HG03025 (cell line): Measurements from ENCODE around the gene TXNDC11.
A peak's percentile ranks its signal among the peaks of the same experiment; 100 is the strongest.

ENCODE experiments used
- ATAC-seq: cut with Tn5 transposase; IDR thresholded peaks from one replicate; pipeline ENCODE4 v1.9.1; 2021; ENCODE audit warnings: mild to moderate bottlenecking, moderate library complexity; ENCODE audit not compliant: unreplicated experiment, low FRiP score

The TXNDC11 gene

DNA sequence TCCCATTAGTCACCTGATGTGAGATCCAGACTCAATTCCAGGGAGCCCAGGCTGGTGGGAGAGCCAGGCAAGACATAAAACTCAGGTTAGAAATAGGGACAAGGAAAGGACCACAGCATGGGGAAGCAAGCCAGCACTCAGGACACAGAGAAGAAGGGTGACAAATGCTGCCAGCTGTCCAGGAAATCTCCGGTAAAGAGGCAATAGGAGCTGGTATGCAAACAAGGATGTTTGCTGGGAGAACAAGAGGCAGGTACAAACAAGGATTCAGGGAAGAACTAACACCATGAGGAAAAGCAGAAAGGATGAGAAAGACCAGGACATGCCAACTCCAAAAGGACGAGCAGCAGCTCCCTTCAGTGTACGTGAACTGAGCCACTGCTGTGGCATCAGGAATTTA lies 10.2 kb upstream of the TXNDC11 start:
- ATAC-seq: no peak

- no peak for ATAC-seq
Measured at GRCh38 chr16:11750056-11750455, 7.4 kb upstream of the TXNDC11 start.

DNA sequence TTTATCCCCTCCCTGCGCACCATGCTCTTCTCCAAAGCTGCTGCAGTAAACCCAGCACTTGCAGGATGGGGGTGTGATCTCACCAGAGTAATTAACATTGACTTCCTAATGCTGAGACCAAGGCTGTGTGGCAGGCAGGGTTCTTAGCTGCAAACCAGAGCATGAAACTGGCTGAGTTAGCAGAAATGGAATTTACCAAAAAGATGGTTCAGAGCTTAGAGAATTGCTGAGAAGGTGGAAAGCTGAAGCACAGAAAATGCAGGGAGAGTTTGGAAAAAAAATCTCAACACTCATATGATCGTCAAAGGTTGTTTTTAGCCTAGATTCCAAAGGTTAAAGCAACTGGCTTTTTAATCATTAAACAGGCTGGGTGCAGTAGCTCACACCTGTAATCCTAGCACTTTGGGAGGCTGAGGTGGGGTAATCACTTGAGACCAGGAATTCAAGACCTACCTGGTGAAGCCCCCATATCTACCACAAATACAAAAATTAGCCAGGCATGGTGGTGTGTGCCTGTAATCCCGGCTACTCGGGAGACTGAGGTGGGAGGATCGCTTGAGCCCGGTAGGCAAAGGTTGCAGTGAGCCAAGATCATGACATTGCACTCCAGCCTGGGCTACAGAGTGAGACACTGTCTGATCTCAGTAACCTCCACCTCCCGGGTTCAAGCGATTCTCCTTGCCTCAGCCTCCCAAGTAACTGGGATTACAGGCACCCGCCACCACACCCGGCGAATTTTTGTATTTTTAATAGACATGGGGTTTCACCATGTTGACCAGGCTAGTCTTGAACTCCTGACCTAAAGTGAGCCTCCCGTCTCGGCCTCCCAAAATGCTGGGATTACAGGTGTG lies 6.0 kb upstream of the TXNDC11 start:
- ATAC-seq: no peak

DNA sequence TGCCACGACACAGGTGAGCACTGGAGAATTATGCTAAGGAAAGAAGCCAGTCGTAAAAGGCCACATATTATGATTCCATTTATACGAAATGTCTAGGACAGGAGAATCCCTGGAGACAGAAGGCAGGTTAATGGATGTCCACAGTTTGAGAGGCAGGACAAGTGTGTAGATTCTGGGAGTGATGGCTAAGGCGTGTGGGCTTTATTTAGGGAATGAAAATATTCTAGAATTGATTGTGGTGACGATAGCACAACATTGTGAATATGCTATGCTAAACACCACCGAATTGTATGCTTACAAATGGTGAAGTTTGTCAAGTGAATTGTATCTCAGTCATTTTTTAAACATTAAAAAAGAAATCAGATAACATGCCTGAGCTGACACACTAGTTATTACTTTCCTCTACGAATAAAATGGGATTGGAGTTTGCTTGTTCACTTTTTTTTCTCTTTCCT lies 5.3 kb upstream of the TXNDC11 start:
- no peak for ATAC-seq

GRCh38 chr16:11744075-11744470 lies 1.4 kb upstream of the TXNDC11 start:
- ATAC-seq: no peak

DNA sequence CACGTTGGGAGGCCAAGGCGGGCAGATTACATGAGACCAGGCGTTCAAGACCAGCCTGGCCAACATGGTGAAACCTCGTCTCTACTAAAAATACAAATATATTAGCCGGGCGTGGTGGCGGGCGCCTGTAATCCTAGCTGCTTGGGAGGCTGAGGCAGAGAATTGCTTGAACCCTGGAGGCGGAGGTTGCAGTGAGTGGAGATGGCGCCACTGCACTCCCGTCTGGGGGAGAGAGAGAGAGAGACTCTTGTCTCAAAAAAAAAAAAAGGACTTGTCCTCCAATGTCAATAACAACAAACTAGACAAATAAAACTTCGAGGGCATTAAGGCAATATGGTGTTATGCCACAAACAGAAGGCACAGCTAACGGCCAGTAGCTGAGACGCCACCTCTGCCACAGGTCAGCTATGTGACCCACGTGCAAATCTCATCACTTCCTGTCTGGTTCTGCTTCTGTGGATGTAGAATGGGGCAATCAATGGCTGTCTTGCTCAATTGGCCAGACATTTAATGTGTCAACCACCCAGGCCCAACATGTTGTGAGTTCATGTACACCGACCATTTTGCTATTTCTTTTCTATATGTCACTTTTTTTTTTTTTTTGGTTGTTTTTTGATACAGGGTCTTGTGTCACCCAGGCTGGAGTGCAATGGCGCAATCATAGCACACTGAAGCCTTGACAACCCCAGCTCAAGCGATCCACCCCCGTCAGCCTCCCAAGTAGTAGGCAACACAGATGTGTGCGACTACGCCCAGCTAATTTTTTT lies 834 bp upstream of the TXNDC11 start:
- ATAC-seq: no peak

DNA sequence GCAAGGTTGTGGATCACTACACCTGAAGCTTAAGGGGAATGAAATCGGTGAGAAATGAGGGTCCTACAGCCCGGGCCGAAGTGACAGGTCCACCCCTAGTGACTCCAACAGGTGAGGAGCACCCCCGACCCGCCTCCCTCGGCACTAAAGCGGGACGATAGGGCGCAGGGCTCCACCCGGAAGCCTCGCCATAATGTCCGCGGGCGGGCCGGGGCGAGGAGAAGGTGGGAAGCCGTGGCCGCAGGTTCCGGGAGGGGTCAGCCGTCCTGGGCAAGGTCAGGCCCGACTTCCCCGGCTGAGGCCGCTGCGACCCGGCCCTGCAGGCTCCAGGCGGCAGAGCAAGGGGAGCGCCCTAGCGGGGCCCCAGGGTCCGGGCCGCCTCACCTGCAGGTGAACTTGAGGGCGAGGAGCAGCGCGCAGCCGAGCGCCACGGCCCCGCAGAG lies 543 bp downstream of the TXNDC11 start:
- ATAC-seq: peak; percentile 17

- no peak for ATAC-seq
Measured at GRCh38 chr16:11740567-11740966, 2.1 kb downstream of the TXNDC11 start.

DNA sequence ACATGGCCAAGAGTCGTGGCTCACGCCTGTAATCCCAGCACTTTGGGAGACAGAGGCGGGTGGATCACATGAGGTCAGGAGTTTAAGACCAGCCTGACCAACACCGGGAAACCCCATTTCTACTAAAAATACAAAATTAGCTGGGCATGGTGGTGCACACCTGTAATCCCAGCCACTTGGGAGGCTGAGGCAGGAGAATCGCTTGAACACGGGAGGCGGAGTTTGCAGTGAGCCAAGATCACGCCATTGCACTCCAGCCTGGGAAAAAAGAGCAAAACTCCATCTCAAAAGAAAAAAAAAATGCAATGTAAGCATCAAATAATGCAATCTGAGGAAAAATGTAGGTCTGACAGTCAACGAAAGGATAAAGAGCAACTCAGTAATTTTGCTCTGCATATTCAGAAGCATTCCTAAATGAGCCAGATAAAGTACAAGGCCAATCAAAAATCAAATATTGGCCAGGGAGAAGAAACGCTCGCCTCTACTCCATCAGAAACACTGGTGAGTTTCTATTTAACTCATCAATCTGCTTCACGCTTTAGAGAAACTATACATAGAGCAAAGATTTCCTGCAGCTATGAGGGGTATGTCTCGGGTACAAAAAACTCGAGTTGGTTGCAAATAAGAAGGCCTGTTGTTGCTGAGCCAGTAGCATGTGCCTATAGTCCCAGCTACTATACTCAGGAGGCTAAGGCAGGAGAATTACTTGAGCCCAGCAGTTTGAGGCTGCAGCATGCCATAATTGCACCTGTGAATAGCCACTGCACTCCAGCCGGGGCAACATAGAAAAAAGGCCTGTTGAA lies 3.7 kb downstream of the TXNDC11 start:
- ATAC-seq: no peak

GRCh38 chr16:11737713-11738112 lies 4.9 kb downstream of the TXNDC11 start:
- no peak for ATAC-seq

DNA sequence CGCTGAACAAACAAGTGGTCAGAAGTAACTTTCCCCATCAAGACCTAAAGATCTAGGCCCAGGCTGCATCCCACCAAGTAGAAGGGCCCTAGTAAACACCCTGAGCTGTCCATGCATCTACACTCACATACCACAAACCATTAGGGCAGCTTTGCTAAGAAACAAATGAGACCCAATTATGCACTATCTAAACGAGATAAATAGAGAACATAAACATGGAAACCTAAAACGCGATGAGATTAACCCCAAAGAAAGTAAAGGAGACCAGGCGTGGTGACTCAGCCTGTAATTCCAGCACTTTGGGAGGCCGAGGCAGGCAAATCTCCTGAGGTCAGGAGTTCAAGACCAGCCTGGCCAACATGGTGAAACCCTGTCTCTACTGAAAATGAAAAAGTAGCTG lies 5.8 kb downstream of the TXNDC11 start:
- no peak for ATAC-seq

GRCh38 chr16:11735787-11736186 lies 6.9 kb downstream of the TXNDC11 start:
- ATAC-seq: no peak

- peak; percentile 8 for ATAC-seq
Measured at GRCh38 chr16:11734653-11735043, 8.0 kb downstream of the TXNDC11 start.

GRCh38 chr16:11734025-11734652 lies 8.5 kb downstream of the TXNDC11 start:
- ATAC-seq: peak; percentile 40

GRCh38 chr16:11731222-11731621 lies 11.4 kb downstream of the TXNDC11 start:
- ATAC-seq: no peak

DNA sequence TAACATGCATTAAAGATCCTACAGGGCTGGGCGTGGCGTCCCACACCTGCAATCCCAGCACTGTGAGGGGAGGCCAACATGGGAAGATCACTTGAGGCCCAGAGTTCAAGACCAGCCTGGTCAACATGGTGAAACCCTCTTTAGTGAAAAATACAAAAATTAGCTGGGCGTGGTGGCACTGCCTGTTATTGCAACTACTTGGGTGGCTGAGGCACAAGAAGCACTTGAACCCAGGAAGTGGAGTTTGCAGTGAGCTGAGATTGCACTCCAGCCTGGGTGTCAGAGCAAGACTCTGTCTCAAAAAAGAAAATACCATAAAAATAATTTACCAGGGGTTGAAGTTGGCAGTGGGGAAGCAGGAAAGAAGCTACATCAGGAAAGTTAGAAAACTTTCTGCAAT lies 12.9 kb downstream of the TXNDC11 start:
- no peak for ATAC-seq

- no peak for ATAC-seq
Measured at GRCh38 chr16:11727796-11728543, 14.7 kb downstream of the TXNDC11 start.

DNA sequence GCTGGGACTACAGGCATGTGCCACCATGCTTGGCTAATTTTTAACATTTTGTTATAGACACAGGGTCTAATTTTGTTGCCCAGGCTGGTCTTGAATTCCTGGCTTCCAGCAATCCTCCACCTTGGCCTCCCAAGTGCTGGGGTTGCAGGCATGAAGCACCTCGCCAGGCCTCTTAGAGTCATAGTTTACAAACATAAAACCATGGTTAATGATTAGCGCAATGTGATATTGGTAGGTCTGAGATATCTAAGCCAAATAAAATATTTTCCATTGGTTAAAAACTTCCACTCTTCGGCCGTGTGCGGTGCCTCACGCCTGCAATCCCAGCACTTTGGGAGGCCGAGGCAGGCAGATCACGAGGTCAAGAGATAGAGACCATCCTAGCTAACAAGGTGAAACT lies 16.6 kb downstream of the TXNDC11 start:
- ATAC-seq: no peak

GRCh38 chr16:11725457-11725856 lies 17.2 kb downstream of the TXNDC11 start:
- no peak for ATAC-seq

- no peak for ATAC-seq
Measured at GRCh38 chr16:11722468-11722808, 20.2 kb downstream of the TXNDC11 start.
